Astrocyte of the spinal cord (primary cell): ENCODE measurements around the gene SCRN1.

Experiments used
- DNase-seq: peaks from one replicate; pipeline ENCODE4 v3.0.0; 2011; ENCODE audit warnings: low read depth, low spot score
- H3K4me3 ChIP-seq: 2 replicates; pipeline ENCODE4 v1.5.1; 2011; ENCODE audit warnings: low read depth, mild to moderate bottlenecking, low read length, moderate library complexity
- CTCF ChIP-seq: IDR thresholded peaks from 2 replicates; pipeline ENCODE4 v1.5.1; 2012; ENCODE audit warnings: low read depth, mild to moderate bottlenecking, low read length, inconsistent platforms
- in situ Hi-C: cut with HindIII; loops from 2 replicates; pipeline ENCODE4 v1.10.0; 2017; ENCODE audit warnings: low sequenced_read_pairs

The SCRN1 gene

GRCh38 chr7:29977886-29978651 is 11.5 kb downstream of the SCRN1 start:
- no peak overlapping the region for H3K4me3 ChIP-seq
- TF ChIP-seq CTCF: no peak
- in situ Hi-C loops: no loop called here
- no peak for DNase-seq

GRCh38 chr7:29976673-29977415 is 12.8 kb downstream of the SCRN1 start:
- TF ChIP-seq CTCF: no peak
- in situ Hi-C loops: no loop called here
- peak; percentile 64 for DNase-seq
- no peak overlapping the region for H3K4me3 ChIP-seq

GRCh38 chr7:29976266-29976665 is 13.3 kb downstream of the SCRN1 start:
- no peak for DNase-seq
- TF ChIP-seq CTCF: no peak
- H3K4me3 ChIP-seq: no peak overlapping the region
- in situ Hi-C loops: no loop called here

GRCh38 chr7:29975561-29975960 is 14.0 kb downstream of the SCRN1 start:
- no peak overlapping the region for H3K4me3 ChIP-seq
- in situ Hi-C loops: no loop called here
- no peak for TF ChIP-seq CTCF
- DNase-seq: no peak

- no peak for DNase-seq
- in situ Hi-C loops: no loop called here
- no peak for TF ChIP-seq CTCF
- H3K4me3 ChIP-seq: no peak overlapping the region
These were observed 15.3 kb downstream of the SCRN1 start for GRCh38 chr7:29974286-29974685.

GRCh38 chr7:29972315-29972669 is 17.3 kb downstream of the SCRN1 start:
- DNase-seq: no peak
- no peak for TF ChIP-seq CTCF
- in situ Hi-C loops: no loop called here
- no peak overlapping the region for H3K4me3 ChIP-seq
